ENCODE results near the gene DCXR. TPM values are rescaled to one million over a fixed set of nuclear protein-coding genes. Genes with fewer than 3 reads are reported as not detected.

The DCXR gene
- total RNA-seq, 1 experiment from 2014 or later: 87.8 TPM

- Mint-ChIP-seq H3K36me3 (ENCODE audit: insufficient read depth, unreplicated experiment) (peaks cover 63% of the 10 kb centered on the region), H3K9me3 (ENCODE audit: low read depth, unreplicated experiment) (no peaks in the 10 kb centered on the region), H3K27me3 (ENCODE audit: unreplicated experiment) (no peaks in the 10 kb centered on the region), H3K4me1 (ENCODE audit: low read depth, unreplicated experiment) (peaks cover 8% of the 10 kb centered on the region), H3K4me3 (ENCODE audit: low read depth, unreplicated experiment) (peak overlapping the region; percentile 47), H3K27ac (ENCODE audit: unreplicated experiment) (no peak overlapping the region)
- BruUV-seq (replicated peaks): no TSS peak
- peak; percentile 76 for DNase-seq
- TF ChIP-seq, protein P1, sequence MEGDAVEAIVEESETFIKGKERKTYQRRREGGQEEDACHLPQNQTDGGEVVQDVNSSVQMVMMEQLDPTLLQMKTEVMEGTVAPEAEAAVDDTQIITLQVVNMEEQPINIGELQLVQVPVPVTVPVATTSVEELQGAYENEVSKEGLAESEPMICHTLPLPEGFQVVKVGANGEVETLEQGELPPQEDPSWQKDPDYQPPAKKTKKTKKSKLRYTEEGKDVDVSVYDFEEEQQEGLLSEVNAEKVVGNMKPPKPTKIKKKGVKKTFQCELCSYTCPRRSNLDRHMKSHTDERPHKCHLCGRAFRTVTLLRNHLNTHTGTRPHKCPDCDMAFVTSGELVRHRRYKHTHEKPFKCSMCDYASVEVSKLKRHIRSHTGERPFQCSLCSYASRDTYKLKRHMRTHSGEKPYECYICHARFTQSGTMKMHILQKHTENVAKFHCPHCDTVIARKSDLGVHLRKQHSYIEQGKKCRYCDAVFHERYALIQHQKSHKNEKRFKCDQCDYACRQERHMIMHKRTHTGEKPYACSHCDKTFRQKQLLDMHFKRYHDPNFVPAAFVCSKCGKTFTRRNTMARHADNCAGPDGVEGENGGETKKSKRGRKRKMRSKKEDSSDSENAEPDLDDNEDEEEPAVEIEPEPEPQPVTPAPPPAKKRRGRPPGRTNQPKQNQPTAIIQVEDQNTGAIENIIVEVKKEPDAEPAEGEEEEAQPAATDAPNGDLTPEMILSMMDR (IDR thresholded peaks at IDR 0.05; ENCODE audit: unreplicated experiment): peak; percentile 59
- intact Hi-C loops (cut with micrococcal nuclease; ENCODE audit: unreplicated experiment): loop anchor here (2.0 to 5.0 kb wide), 2 partner anchors 59 to 132 kb away; partner anchors contain the start of gene NOTUM
- CTCF ChIA-PET: interaction anchor here (0.6 to 4.6 kb wide), 8 partner anchors 15 to 601 kb away, joined by 3 to 45 read pairs (median 4); partner anchors contain the start of genes DCXR and NOTUM
These were observed 17.6 kb downstream of the DCXR start for GRCh38 chr17:82019690-82020571.

- TSS peak; percentile 36 for BruUV-seq (replicated peaks)
- Mint-ChIP-seq H3K27me3 (ENCODE audit: unreplicated experiment) (no peaks in the 10 kb centered on the region), H3K27ac (ENCODE audit: unreplicated experiment) (no peak overlapping the region), H3K4me3 (ENCODE audit: low read depth, unreplicated experiment) (no peak overlapping the region), H3K36me3 (ENCODE audit: insufficient read depth, unreplicated experiment) (peaks cover 64% of the 10 kb centered on the region), H3K9me3 (ENCODE audit: low read depth, unreplicated experiment) (no peaks in the 10 kb centered on the region), H3K4me1 (ENCODE audit: low read depth, unreplicated experiment) (peaks cover 8% of the 10 kb centered on the region)
- CTCF ChIA-PET: interaction anchor here (0.6 to 4.6 kb wide), 7 partner anchors 14 to 601 kb away, joined by 3 to 45 read pairs (median 4); partner anchors contain the start of genes DCXR and NOTUM
- TF ChIP-seq, protein P1 (IDR thresholded peaks at IDR 0.05; ENCODE audit: unreplicated experiment): no peak
- intact Hi-C loops (cut with micrococcal nuclease; ENCODE audit: unreplicated experiment): no loop called here
- no peak for DNase-seq
These were observed 18.4 kb downstream of the DCXR start for GRCh38 chr17:82018989-82019689.

- Mint-ChIP-seq H3K4me1 (ENCODE audit: low read depth, unreplicated experiment) (peaks cover 8% of the 10 kb centered on the region), H3K27me3 (ENCODE audit: unreplicated experiment) (no peaks in the 10 kb centered on the region), H3K4me3 (ENCODE audit: low read depth, unreplicated experiment) (no peak overlapping the region), H3K9me3 (ENCODE audit: low read depth, unreplicated experiment) (no peaks in the 10 kb centered on the region), H3K36me3 (ENCODE audit: insufficient read depth, unreplicated experiment) (peaks cover 61% of the 10 kb centered on the region), H3K27ac (ENCODE audit: unreplicated experiment) (no peak overlapping the region)
- no TSS peak for BruUV-seq (replicated peaks)
- DNase-seq: no peak
- TF ChIP-seq, protein P1 (IDR thresholded peaks at IDR 0.05; ENCODE audit: unreplicated experiment): no peak
- intact Hi-C loops (cut with micrococcal nuclease; ENCODE audit: unreplicated experiment): no loop called here
- CTCF ChIA-PET: interaction anchor here (0.6 kb wide), 1 partner anchor 88 kb away, joined by 6 read pairs; no protein-coding TSS in a partner anchor
These were observed 19.1 kb downstream of the DCXR start for GRCh38 chr17:82018152-82018988.
